HUES6 (cell line): ENCODE measurements around the gene NOL4.
A peak's percentile ranks its signal among the peaks of the same experiment; 100 is the strongest.
"Not testable (repeated sequence)": the region's sequence is repeated elsewhere in the genome, so short reads cannot be mapped to it uniquely, and the experiment has no call there.

ENCODE experiments used
- H3K27ac ChIP-seq: 2 replicates; pipeline ENCODE4 v1.7.0; 2013; ENCODE audit warnings: low read depth, mild to moderate bottlenecking, low read length, inconsistent platforms
- H3K27me3 ChIP-seq: 2 replicates; pipeline ENCODE4 v1.6.1; 2013; ENCODE audit warnings: low read length; ENCODE audit not compliant: control insufficient read depth, insufficient read depth
- H3K36me3 ChIP-seq: 2 replicates; pipeline ENCODE4 v1.6.1; 2013; ENCODE audit warnings: low read length; ENCODE audit not compliant: control insufficient read depth, insufficient read depth
- H3K4me1 ChIP-seq: 2 replicates; pipeline ENCODE4 v1.6.1; 2013; ENCODE audit warnings: low read length; ENCODE audit not compliant: control insufficient read depth, insufficient read depth
- H3K4me3 ChIP-seq: 2 replicates; pipeline ENCODE4 v1.5.1; 2013; ENCODE audit warnings: low read depth, low read length
- H3K9ac ChIP-seq: one replicate; pipeline ENCODE4 v1.6.1; 2013; ENCODE audit warnings: mild to moderate bottlenecking, low read length
- H3K9me3 ChIP-seq: 2 replicates; pipeline ENCODE4 v1.6.1; 2013; ENCODE audit warnings: low read depth, low read length; ENCODE audit not compliant: control insufficient read depth, insufficient read depth

Gene NOL4, protein sequence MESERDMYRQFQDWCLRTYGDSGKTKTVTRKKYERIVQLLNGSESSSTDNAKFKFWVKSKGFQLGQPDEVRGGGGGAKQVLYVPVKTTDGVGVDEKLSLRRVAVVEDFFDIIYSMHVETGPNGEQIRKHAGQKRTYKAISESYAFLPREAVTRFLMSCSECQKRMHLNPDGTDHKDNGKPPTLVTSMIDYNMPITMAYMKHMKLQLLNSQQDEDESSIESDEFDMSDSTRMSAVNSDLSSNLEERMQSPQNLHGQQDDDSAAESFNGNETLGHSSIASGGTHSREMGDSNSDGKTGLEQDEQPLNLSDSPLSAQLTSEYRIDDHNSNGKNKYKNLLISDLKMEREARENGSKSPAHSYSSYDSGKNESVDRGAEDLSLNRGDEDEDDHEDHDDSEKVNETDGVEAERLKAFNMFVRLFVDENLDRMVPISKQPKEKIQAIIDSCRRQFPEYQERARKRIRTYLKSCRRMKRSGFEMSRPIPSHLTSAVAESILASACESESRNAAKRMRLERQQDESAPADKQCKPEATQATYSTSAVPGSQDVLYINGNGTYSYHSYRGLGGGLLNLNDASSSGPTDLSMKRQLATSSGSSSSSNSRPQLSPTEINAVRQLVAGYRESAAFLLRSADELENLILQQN

DNA sequence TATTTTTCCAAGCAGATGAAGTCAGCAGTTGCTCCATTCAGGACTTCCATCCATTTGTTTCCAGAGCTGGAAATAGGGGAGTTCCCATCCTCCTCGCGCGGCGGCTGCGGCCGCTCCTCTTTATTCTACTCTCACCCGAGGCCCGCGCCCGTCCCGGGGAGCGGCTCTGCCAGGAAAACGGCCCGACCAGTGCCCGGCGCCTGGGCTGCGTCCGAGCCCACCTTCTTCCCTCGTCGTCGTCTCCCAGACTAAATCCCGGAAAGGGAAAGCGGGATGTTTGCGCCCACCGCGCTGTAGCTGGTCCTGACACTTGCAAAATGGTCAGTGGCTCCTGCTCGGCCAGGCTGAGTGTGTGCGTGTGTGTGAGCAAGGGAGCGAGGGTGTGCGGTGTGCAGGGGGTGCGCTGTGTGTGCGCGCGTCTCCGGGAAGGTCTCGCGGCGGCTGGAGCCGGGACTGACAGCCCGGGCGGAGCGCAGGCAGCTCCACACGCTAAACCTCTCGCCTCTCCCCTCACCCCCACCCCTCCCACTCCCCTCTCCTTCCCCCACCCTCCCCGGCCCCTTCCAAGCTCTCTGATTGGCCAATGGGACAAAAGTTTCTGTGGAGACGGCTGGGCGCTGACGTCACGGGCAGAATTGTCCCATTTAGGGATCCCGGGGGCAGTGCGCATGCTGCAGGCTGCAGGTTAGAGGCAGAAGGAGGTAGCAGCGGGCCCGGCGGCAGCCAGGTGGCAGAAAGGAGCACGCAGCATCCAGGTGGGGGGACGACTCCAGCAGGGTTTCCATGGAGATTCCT is at the start of gene NOL4:
Gene NOL4, minus strand, starts transcription at position 491 of the 795 bp plus-strand sequence. CDS start 1,660 bp downstream, outside the sequence.
- Histone ChIP-seq H3K4me3 (peak within 1 kb of the TSS; percentile 97), H3K27ac (no peak within 1 kb of the TSS), H3K4me1 (peaks cover 17% of the 10 kb centered on the region; the same call in 1 of the 2 replicates), H3K36me3 (no peaks in the 10 kb centered on the region), H3K27me3 (peaks cover 76% of the 10 kb centered on the region), H3K9ac (peak within 1 kb of the TSS; percentile 75), H3K9me3 (no peaks in the 10 kb centered on the region)

DNA sequence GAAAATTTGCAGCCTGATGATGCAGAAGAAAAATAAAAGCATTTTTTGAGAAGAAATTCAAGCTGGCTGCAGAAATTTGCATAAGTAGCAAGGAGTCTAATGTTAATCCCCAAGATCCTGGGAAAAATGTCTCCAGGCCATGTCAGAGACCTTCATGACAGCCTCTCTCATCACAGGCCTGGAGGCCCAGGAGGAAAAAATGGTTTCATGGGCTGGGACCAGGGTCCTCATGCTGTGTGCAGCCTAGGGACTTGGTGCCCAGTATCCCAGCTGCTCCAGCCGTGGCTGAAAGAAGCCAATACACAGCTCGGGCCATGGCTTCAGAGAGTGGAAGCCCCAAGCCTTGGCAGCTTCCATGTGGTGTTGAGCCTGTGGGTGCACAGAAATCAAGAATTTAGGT is 41.3 kb upstream of the NOL4 start:
- H3K27me3 ChIP-seq, H3K36me3 ChIP-seq, H3K4me3 ChIP-seq, H3K4me1 ChIP-seq, H3K27ac ChIP-seq, H3K9ac ChIP-seq: not testable (repeated sequence)
- peaks cover 32% of the 10 kb centered on the region for H3K9me3 ChIP-seq

GRCh38 chr18:34261865-34262780 is 37.4 kb upstream of the NOL4 start:
- no peaks in the 10 kb centered on the region for H3K36me3 ChIP-seq
- no peaks in the 10 kb centered on the region for H3K27me3 ChIP-seq
- no peak overlapping the region for H3K27ac ChIP-seq
- H3K9ac ChIP-seq: no peak overlapping the region
- H3K9me3 ChIP-seq: peaks cover 17% of the 10 kb centered on the region
- no peak overlapping the region for H3K4me3 ChIP-seq
- H3K4me1 ChIP-seq: no peaks in the 10 kb centered on the region

DNA sequence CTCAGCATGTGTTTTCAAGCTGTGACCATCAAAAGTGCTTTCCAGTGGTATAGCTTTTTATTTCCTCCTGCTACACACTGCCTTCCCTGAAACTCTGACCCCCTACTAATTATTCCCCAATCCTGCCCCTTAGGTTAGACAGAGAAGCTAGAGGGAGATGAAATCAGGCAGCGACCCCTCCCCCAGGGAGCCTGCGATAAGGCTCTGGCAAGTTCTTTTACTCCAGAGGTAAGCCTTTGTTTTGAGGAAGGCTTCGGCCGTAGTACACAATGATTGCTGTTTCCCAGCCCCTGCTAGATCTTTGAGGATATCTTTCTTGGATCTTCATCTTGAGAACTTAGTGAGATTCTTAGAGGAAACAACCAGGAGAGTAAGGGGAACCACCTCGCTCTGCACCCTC is 33.5 kb upstream of the NOL4 start:
- Histone ChIP-seq H3K27me3 (no peaks in the 10 kb centered on the region), H3K4me1 (no peaks in the 10 kb centered on the region), H3K36me3 (no peaks in the 10 kb centered on the region), H3K9ac (no peak overlapping the region), H3K9me3 (no peaks in the 10 kb centered on the region), H3K27ac (no peak overlapping the region), H3K4me3 (no peak overlapping the region)

GRCh38 chr18:34251919-34252318 is 27.2 kb upstream of the NOL4 start:
- Histone ChIP-seq H3K36me3 (no peaks in the 10 kb centered on the region), H3K4me3 (no peak overlapping the region), H3K9ac (no peak overlapping the region), H3K9me3 (peaks cover 22% of the 10 kb centered on the region), H3K27ac (no peak overlapping the region), H3K4me1 (no peaks in the 10 kb centered on the region), H3K27me3 (no peaks in the 10 kb centered on the region)

DNA sequence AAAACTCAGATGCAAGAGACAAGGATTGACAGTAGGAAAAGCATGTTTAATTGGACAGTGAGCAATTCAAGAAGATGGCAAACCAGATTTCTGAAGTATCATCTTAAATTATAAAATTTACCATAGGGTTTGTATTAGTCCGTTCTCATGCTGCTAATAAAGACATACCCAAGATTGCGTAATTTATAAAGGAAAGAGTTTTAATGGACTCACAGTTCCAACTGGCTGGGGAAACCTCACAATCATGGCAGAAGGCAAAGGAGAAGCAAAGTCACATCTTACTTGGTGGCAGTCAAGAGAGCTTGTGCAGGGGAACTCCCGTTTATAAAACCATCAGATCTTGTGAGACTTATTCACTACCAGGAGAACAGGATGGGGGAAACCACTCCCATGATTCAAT is 24.0 kb upstream of the NOL4 start:
- H3K9ac ChIP-seq: no peak overlapping the region
- no peaks in the 10 kb centered on the region for H3K27me3 ChIP-seq
- no peak overlapping the region for H3K4me3 ChIP-seq
- no peaks in the 10 kb centered on the region for H3K4me1 ChIP-seq
- peaks cover 22% of the 10 kb centered on the region for H3K9me3 ChIP-seq
- no peaks in the 10 kb centered on the region for H3K36me3 ChIP-seq
- no peak overlapping the region for H3K27ac ChIP-seq

DNA sequence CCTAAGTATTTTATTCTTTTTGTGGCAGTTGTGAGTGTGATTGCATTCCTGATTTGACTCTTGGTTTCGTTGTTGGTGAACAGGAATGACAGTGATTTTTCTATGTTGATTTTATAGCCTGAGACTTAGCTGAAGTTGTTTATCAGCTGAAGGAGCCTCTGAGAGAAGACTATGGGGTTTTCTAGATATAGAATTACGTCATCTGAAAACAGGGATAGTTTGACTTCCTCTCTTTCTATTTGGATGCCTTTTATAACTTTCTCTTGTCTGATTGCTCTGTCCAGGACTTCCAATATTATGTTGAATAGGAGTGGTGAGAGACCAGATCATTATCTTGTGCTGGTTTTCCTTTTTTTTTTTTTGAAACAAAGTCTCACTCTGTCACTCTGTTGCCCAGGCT is 18.0 kb upstream of the NOL4 start:
- Histone ChIP-seq H3K27me3 (no peaks in the 10 kb centered on the region), H3K36me3 (no peaks in the 10 kb centered on the region), H3K4me1 (no peaks in the 10 kb centered on the region), H3K27ac (no peak overlapping the region), H3K4me3 (no peak overlapping the region), H3K9ac (no peak overlapping the region), H3K9me3 (no peaks in the 10 kb centered on the region; the same call in 1 of the 2 replicates)

DNA sequence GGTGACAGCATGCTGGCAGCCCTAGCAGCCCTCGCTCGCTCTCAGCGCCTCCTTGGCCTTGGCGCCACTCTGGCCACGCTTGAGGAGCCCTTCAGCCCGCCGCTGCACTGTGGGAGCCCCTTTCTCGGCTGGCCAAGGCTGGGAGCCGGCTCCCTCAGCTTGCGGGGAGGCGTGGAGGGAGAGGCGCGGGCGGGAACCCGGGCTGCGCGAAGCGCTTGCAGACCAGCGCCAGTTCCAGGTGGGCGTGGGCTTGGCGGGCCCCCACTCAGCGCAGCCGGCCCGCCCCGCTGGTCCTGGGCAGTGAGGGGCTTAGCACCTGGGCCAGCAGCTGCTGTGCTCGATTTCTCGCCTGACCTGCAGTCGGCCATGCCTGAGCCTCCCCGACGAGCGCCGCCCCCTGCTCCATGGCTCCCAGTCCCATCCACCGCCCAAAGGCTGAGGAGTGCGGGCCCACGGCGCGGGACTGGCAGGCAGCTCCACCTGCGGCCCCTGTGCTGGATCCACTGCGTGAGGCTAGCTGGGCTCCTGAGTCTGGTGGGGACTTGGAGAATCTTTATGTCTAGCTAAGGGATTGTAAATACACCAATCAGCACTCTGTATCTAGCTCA is 9.2 kb upstream of the NOL4 start:
- H3K4me1 ChIP-seq, H3K9me3 ChIP-seq, H3K27ac ChIP-seq, H3K4me3 ChIP-seq, H3K36me3 ChIP-seq, H3K27me3 ChIP-seq, H3K9ac ChIP-seq: not testable (repeated sequence)

GRCh38 chr18:34225218-34225553 is 473 bp upstream of the NOL4 start:
- no peaks in the 10 kb centered on the region for H3K9me3 ChIP-seq
- peaks cover 70% of the 10 kb centered on the region for H3K27me3 ChIP-seq
- H3K27ac ChIP-seq: no peak overlapping the region
- peak overlapping the region; percentile 23 for H3K4me3 ChIP-seq
- H3K9ac ChIP-seq: no peak overlapping the region
- H3K4me1 ChIP-seq: peaks cover 17% of the 10 kb centered on the region; the same call in 1 of the 2 replicates
- H3K36me3 ChIP-seq: no peaks in the 10 kb centered on the region

DNA sequence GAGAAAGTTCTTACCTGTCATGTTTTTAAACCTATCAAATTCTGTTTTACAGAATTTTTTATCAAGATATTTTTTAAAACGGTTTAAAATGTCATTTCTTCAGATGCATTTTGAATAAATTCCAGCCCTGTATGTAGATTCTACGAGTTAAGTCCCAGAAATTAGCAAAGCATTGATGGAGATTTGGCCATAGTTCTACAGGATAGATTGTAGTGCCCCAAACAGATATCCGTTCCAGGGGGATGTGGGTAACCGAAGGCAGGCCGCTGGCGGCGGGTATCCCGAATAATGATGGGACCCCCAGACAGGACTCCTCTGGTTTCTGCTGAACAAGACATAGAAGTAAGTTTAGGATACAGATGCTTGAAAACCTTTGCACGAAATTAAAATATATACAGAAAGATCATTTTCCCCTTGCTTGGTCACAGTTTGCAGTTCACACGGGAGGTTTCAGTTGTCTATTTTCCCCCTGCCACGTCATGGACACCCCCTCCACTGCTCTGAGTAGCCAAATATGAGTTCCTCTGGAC is 755 bp downstream of the NOL4 start:
- H3K4me3 ChIP-seq: peak overlapping the region; percentile 97
- H3K4me1 ChIP-seq: peaks cover 17% of the 10 kb centered on the region; the same call in 1 of the 2 replicates
- H3K36me3 ChIP-seq: no peaks in the 10 kb centered on the region
- H3K9ac ChIP-seq: no peak overlapping the region
- no peaks in the 10 kb centered on the region for H3K9me3 ChIP-seq
- peaks cover 83% of the 10 kb centered on the region for H3K27me3 ChIP-seq
- H3K27ac ChIP-seq: no peak overlapping the region
